Mesenchymal stem cell (in vitro differentiated cells and primary cell): ENCODE data around the gene SVIP.
A peak's percentile ranks its signal among the peaks of the same experiment; 100 is the strongest.

Experiments used
- DNase-seq: peaks from one replicate; pipeline ENCODE4 v3.0.0-alpha.2; 2013
- H2AFZ ChIP-seq: one replicate; pipeline ENCODE4 v1.6.1; 2013; ENCODE audit warnings: low read depth, mild to moderate bottlenecking, control low read depth, inconsistent platforms, low read length, moderate library complexity
- H2AK5ac ChIP-seq: 2 replicates; pipeline ENCODE4 v1.6.1; 2013; ENCODE audit warnings: low read length, moderate library complexity, mild to moderate bottlenecking, inconsistent platforms; ENCODE audit not compliant: severe bottlenecking
- H2BK120ac ChIP-seq: one replicate; pipeline ENCODE4 v1.6.1; 2013; ENCODE audit warnings: low read depth, mild to moderate bottlenecking, inconsistent platforms, low read length, moderate library complexity
- H2BK12ac ChIP-seq, 2 experiments: one replicate each; pipeline ENCODE4 v1.6.1; 2013; ENCODE audit warnings: inconsistent platforms in 2 of 2, low read length in 2 of 2, mild to moderate bottlenecking in 2 of 2, moderate library complexity in 2 of 2, control low read depth in 1 of 2
- H2BK15ac ChIP-seq: one replicate; pipeline ENCODE4 v1.6.1; 2013; ENCODE audit warnings: mild to moderate bottlenecking, low read depth, inconsistent platforms; ENCODE audit not compliant: poor library complexity, severe bottlenecking
- H2BK5ac ChIP-seq: 2 replicates; pipeline ENCODE4 v1.6.1; 2013; ENCODE audit warnings: low read depth, mild to moderate bottlenecking, low read length, control low read depth, inconsistent platforms; ENCODE audit not compliant: poor library complexity, severe bottlenecking
- H3K14ac ChIP-seq, 2 experiments: one replicate each; pipeline ENCODE4 v1.6.1; 2013; ENCODE audit warnings: inconsistent platforms in 2 of 2, low read length in 2 of 2, control low read depth in 1 of 2, mild to moderate bottlenecking in 1 of 2, moderate library complexity in 1 of 2
- H3K18ac ChIP-seq, 2 experiments: one replicate each; pipeline ENCODE4 v1.6.1; 2013; ENCODE audit warnings: inconsistent platforms in 2 of 2, low read length in 2 of 2, control low read depth in 1 of 2, low read depth in 1 of 2, mild to moderate bottlenecking in 1 of 2
- H3K23ac ChIP-seq, 2 experiments: one replicate each; pipeline ENCODE4 v1.6.1; 2013; ENCODE audit warnings: inconsistent platforms in 2 of 2, low read length in 2 of 2, mild to moderate bottlenecking in 2 of 2, moderate library complexity in 2 of 2, control low read depth in 1 of 2
- H3K27ac ChIP-seq: 2 replicates; pipeline ENCODE4 v1.5.1; 2013; ENCODE audit warnings: mild to moderate bottlenecking, moderate library complexity, low read length, control low read depth, inconsistent platforms; ENCODE audit not compliant: poor library complexity, severe bottlenecking
- H3K27me3 ChIP-seq, 2 experiments: 2 replicates each; pipeline versions ENCODE4 v1.6.1 to v1.7.0; 2013; ENCODE audit warnings: low read length in 2 of 2, mild to moderate bottlenecking in 2 of 2, moderate library complexity in 2 of 2, control low read depth in 1 of 2, inconsistent platforms in 1 of 2; ENCODE audit not compliant: control insufficient read depth in 1 of 2, insufficient read depth in 1 of 2
- H3K36me3 ChIP-seq, 2 experiments: 2 replicates each; pipeline versions ENCODE4 v1.6.1 to v1.7.0; 2013; ENCODE audit warnings: low read length in 2 of 2, control low read depth in 1 of 2, inconsistent platforms in 1 of 2, low read depth in 1 of 2, mild to moderate bottlenecking in 1 of 2; ENCODE audit not compliant: insufficient read depth in 2 of 2, control insufficient read depth in 1 of 2
- H3K4ac ChIP-seq, 2 experiments: one replicate each; pipeline ENCODE4 v1.6.1; 2013; ENCODE audit warnings: inconsistent platforms in 2 of 2, low read length in 2 of 2, mild to moderate bottlenecking in 2 of 2, moderate library complexity in 2 of 2, control low read depth in 1 of 2, low read depth in 1 of 2
- H3K4me1 ChIP-seq: 2 replicates; pipeline ENCODE4 v1.6.1; 2013; ENCODE audit warnings: low read depth, low read length, control low read depth; ENCODE audit not compliant: control insufficient read depth, insufficient read depth
- H3K4me2 ChIP-seq: 2 replicates; pipeline ENCODE4 v1.6.1; 2013; ENCODE audit warnings: low read length, mild to moderate bottlenecking, inconsistent platforms; ENCODE audit not compliant: poor library complexity, severe bottlenecking
- H3K4me3 ChIP-seq, 2 experiments: 2 replicates each; pipeline versions ENCODE4 v1.5.1 to v1.7.0; 2013; ENCODE audit warnings: low read length in 2 of 2, mild to moderate bottlenecking in 2 of 2, control low read depth in 1 of 2, low read depth in 1 of 2; ENCODE audit not compliant: insufficient read depth in 1 of 2
- H3K79me1 ChIP-seq: replicated peaks from 2 replicates; pipeline ENCODE4 v1.6.1; 2013; ENCODE audit warnings: mild to moderate bottlenecking, control low read depth, low read length, inconsistent platforms; ENCODE audit not compliant: poor library complexity, severe bottlenecking
- H3K9ac ChIP-seq: 2 replicates; pipeline ENCODE4 v1.7.0; 2013; ENCODE audit warnings: mild to moderate bottlenecking, low read length, moderate library complexity
- H3K9me3 ChIP-seq: 2 replicates; pipeline ENCODE4 v1.7.0; 2013; ENCODE audit warnings: mild to moderate bottlenecking, low read length; ENCODE audit not compliant: control insufficient read depth
- H4K8ac ChIP-seq: one replicate; pipeline ENCODE4 v1.6.1; 2013; ENCODE audit warnings: inconsistent platforms, mild to moderate bottlenecking, low read length, moderate library complexity
- H4K91ac ChIP-seq: one replicate; pipeline ENCODE4 v1.6.1; 2013; ENCODE audit warnings: mild to moderate bottlenecking, low read length, inconsistent platforms
- WGBS: methylation state at CpG from one replicate; pipeline ENCODE4 v1.1.7; 2013; ENCODE audit warnings: mixed read lengths; 5-methylcytosine and 5-hydroxymethylcytosine counted together

Gene SVIP

DNA sequence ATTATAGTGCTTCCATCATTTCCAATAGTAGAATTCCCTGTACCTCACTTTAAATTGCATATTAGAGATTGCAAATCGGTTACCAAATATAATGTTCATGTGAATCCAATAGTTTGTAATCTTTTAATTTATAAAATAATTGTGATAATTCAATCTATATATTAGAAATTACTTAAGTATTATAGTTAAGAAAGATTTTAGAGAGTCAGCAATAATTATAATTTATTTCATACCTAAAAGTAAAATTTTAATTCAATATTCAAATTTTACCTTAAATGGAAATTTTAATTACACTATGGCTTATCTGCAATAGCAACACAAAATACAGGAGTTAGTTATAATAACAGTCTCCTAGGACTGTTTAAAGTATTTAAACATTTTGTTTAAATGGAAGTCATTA is 17.1 kb upstream of the SVIP start:
- no peak overlapping the region for H2AK5ac ChIP-seq
- no peak overlapping the region for H2BK5ac ChIP-seq
- H3K9ac ChIP-seq, result no peak overlapping the region
- no peaks in the 10 kb centered on the region for H3K79me1 ChIP-seq
- no peaks in the 10 kb centered on the region for H3K36me3 ChIP-seq
- H3K9me3 ChIP-seq, result no peaks in the 10 kb centered on the region
- H3K14ac ChIP-seq, result no peak overlapping the region
- no CpG with 5 or more reads among the region's 1 CpG for WGBS
- no peak overlapping the region for H3K18ac ChIP-seq
- H3K4me1 ChIP-seq, result no peaks in the 10 kb centered on the region
- H3K4me3 ChIP-seq, result no peak overlapping the region
- H4K91ac ChIP-seq, result no peak overlapping the region
- no peak overlapping the region for H2BK15ac ChIP-seq
- no peak overlapping the region for H2BK120ac ChIP-seq
- H3K4me2 ChIP-seq, result no peak overlapping the region
- no peak overlapping the region for H3K27ac ChIP-seq
- no peak overlapping the region for H4K8ac ChIP-seq
- no peak overlapping the region for H3K23ac ChIP-seq
- no peaks in the 10 kb centered on the region for H3K27me3 ChIP-seq
- H2AFZ ChIP-seq, result no peak overlapping the region
- no peak for DNase-seq
- no peak overlapping the region for H3K4ac ChIP-seq
- H2BK12ac ChIP-seq, result no peak overlapping the region

DNA sequence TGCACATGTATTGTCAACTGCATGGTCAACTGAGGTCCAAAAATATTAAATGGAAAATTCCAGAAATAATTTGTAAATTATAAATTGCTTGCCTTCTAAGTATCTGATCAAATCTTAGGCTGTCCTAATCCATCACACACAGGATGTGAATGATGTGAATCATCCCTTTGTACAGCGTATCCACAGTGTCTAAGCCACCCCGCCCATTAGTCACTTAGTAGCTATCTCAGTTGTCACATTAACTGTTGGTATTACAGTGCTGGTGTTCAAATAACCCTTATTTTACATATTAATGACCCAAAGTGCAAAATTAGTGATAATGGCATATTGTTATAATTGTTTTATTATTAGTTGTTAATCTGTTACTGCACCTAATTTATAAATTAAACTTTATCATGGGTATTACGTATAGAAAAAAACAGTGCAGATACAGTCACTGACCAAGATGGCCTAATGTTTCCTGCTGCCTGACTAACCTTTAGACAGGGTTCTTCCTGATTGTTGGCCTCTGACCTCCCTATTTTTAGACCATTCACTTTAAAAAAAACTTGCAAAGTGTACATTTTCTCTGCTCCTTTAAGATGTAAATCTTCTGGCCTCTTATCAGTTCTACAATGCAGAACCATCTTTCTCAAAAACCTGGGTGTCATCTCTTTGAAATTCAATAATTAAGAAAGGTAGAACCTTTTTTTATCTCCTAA is 2.9 kb upstream of the SVIP start:
- no peak overlapping the region for H2BK5ac ChIP-seq
- peaks cover 3% of the 10 kb centered on the region for H3K4me1 ChIP-seq
- H2AFZ ChIP-seq, result no peak overlapping the region
- no peak overlapping the region for H3K18ac ChIP-seq
- no peaks in the 10 kb centered on the region for H3K9me3 ChIP-seq
- no peak overlapping the region for H3K9ac ChIP-seq
- no peak overlapping the region for H3K27ac ChIP-seq
- no peaks in the 10 kb centered on the region for H3K36me3 ChIP-seq
- 28% methylated on average over 2 of the region's 3 CpGs for WGBS
- no peak overlapping the region for H2BK12ac ChIP-seq
- no peak overlapping the region for H4K8ac ChIP-seq
- no peaks in the 10 kb centered on the region for H3K27me3 ChIP-seq
- no peak overlapping the region for H2AK5ac ChIP-seq
- no peaks in the 10 kb centered on the region for H3K79me1 ChIP-seq
- H3K4ac ChIP-seq, result no peak overlapping the region
- peak; percentile 22 for DNase-seq
- H2BK120ac ChIP-seq, result no peak overlapping the region
- H2BK15ac ChIP-seq, result no peak overlapping the region
- no peak overlapping the region for H4K91ac ChIP-seq
- H3K14ac ChIP-seq, result no peak overlapping the region
- no peak overlapping the region for H3K4me3 ChIP-seq
- H3K23ac ChIP-seq, result no peak overlapping the region
- no peak overlapping the region for H3K4me2 ChIP-seq

DNA sequence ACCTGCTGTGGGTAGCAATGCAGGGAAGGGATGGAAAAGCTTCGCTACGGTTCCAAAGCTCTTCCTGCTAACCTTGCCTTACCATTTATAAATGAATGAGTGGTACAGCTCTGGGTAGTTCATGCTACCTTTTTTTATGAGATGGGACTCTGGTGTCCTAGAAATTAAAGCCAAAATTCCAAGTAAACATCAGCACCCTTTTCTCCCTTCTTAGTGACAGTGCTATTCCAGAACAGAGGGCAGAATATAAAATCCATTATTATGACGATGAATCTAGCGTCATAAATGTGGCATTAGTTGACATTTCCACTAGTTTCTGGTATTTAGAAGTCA is 447 bp upstream of the SVIP start:
- Histone ChIP-seq H3K4me2 (peak overlapping the region; percentile 55), H3K79me1 (no peaks in the 10 kb centered on the region), H2BK12ac (no peak overlapping the region), H3K36me3 (peaks cover 0 to 11% of the 10 kb centered on the region in 2 experiments), H2BK15ac (no peak overlapping the region), H2BK120ac (no peak overlapping the region), H3K4me3 (peak overlapping the region; percentile 48 to 83), H2BK5ac (no peak overlapping the region), H4K91ac (no peak overlapping the region), H3K9me3 (no peaks in the 10 kb centered on the region), H3K4me1 (peaks cover 3% of the 10 kb centered on the region), H3K23ac (no peak overlapping the region), H3K14ac (no peak overlapping the region), H3K27ac (no peak overlapping the region), H3K27me3 (no peaks in the 10 kb centered on the region), H3K4ac (no peak overlapping the region), H2AK5ac (no peak overlapping the region), H4K8ac (no peak overlapping the region), H3K9ac (peak overlapping the region; percentile 35), H2AFZ (peak overlapping the region; percentile 46), H3K18ac (no peak overlapping the region)
- DNase-seq, result no peak
- 0% methylated on average over 1 of the region's 4 CpGs for WGBS

DNA sequence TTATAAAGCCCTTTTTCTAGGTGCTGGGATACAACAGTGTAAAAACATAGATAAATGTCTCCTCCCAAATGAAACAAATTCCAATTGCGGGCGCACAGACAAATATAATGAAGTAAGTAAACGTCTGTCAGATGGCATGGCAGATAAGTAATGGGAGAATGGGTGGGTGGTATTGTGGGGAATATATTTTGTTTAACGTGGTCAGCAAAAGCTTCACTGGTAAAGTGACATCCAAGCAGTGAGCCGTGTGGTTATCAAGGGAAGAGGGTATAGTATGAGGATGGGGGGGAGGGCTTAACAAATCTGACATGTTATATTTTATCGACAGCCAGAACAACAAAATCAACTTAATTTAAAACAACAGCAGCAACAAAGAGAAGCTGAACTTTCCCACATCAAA is 1.2 kb downstream of the SVIP start:
- Histone ChIP-seq H3K23ac (no peak overlapping the region), H2BK12ac (no peak overlapping the region), H4K91ac (no peak overlapping the region), H3K27ac (no peak overlapping the region), H3K18ac (no peak overlapping the region), H3K9ac (peak overlapping the region; percentile 86), H2BK5ac (no peak overlapping the region), H2BK120ac (no peak overlapping the region), H2AFZ (no peak overlapping the region), H3K9me3 (no peaks in the 10 kb centered on the region), H2BK15ac (no peak overlapping the region), H3K27me3 (no peaks in the 10 kb centered on the region), H3K4me1 (peaks cover 3% of the 10 kb centered on the region), H3K4me3 (peak overlapping the region in 1 of 2 experiments; percentile 83), H3K14ac (no peak overlapping the region), H2AK5ac (no peak overlapping the region), H3K36me3 (peaks cover 0 to 15% of the 10 kb centered on the region in 2 experiments), H4K8ac (no peak overlapping the region), H3K79me1 (no peaks in the 10 kb centered on the region), H3K4ac (no peak overlapping the region), H3K4me2 (no peak overlapping the region)
- 60% methylated on average over 4 of the region's 6 CpGs for WGBS
- DNase-seq, result no peak
